Aorta (tissue), 5 donors: ENCODE data around the gene C11orf68. TPM values are rescaled to one million over a fixed set of nuclear protein-coding genes. Genes with fewer than 3 reads are reported as not detected.
A peak's percentile ranks its signal among the peaks of the same experiment; 100 is the strongest.

Source experiments
- ATAC-seq: fragments of 200-7000 bp; cut with Tn5 transposase; one replicate; pipeline ENCODE4 v1.9.1; 2022; ENCODE audit warnings: moderate library complexity; ENCODE audit not compliant: low FRiP score
- DNase-seq, 2 donors: peaks; one replicate each; pipeline ENCODE4 v3.0.0-alpha.2; 2020
- H3K27ac ChIP-seq, 2 donors: one replicate each; pipeline ENCODE4 v1.5.1; 2013; ENCODE audit warnings: low read length in 2 of 2, mild to moderate bottlenecking in 2 of 2, moderate library complexity in 2 of 2, control low read depth in 1 of 2, inconsistent platforms in 1 of 2, low read depth in 1 of 2
- H3K27me3 ChIP-seq, 2 donors: one replicate each; pipeline ENCODE4 v1.6.1; 2013; ENCODE audit warnings: control low read depth in 1 of 2, low read length in 1 of 2, mild to moderate bottlenecking in 1 of 2, moderate library complexity in 1 of 2; ENCODE audit not compliant: insufficient read depth in 2 of 2, control insufficient read depth in 1 of 2
- H3K36me3 ChIP-seq, 2 donors: one replicate each; pipeline ENCODE4 v1.6.1; 2013; ENCODE audit warnings: control low read depth in 1 of 2, low read length in 1 of 2, mild to moderate bottlenecking in 1 of 2; ENCODE audit not compliant: insufficient read depth in 2 of 2, control insufficient read depth in 1 of 2
- H3K4me1 ChIP-seq, 2 donors: one replicate each; pipeline ENCODE4 v1.6.1; 2013; ENCODE audit warnings: low read length in 2 of 2, control low read depth in 1 of 2, mild to moderate bottlenecking in 1 of 2, moderate library complexity in 1 of 2; ENCODE audit not compliant: insufficient read depth in 2 of 2, control insufficient read depth in 1 of 2
- H3K4me3 ChIP-seq, 2 donors: one replicate each; pipeline ENCODE4 v1.5.1; 2013; ENCODE audit warnings: low read length in 2 of 2, control low read depth in 1 of 2, mild to moderate bottlenecking in 1 of 2
- H3K9me3 ChIP-seq: one replicate; pipeline ENCODE4 v1.6.1; 2013; ENCODE audit warnings: mild to moderate bottlenecking, low read length; ENCODE audit not compliant: control insufficient read depth
- WGBS, 2 donors: extraction: QIAGEN DNeasy Blood & Tissue Kit; methylation state at CpG; one replicate each; pipeline ENCODE4 v1.1.7; 2013; 5-methylcytosine and 5-hydroxymethylcytosine counted together
- intact Hi-C, 2 donors: fragments of 100-400 bp; cut with DNase I; formaldehyde crosslinking; loops; one replicate each; pipeline versions ENCODE4 v1.14.2 to v1.15.0; 2022
- polyA plus RNA-seq, 2 donors: library from polyadenylated mRNA; stranded (reverse); fragments of 200-250 nt; gene quantifications; one replicate each; pipeline ENCODE4 v1.2.3, GENCODE V29; 2013
- total RNA-seq, 2 donors: library from RNA; stranded (reverse); fragmentation: NEBNext Ultra II Directional; extraction: Animal tissue kit (Norgen Biotek cat#: 25700); gene quantifications; one replicate each; pipeline ENCODE4 v1.2.1, GENCODE V29; 2021
- donor health status: healthy with polysubstance abuse.
- donor health status: Bipolar disorder and iron deficiency.
- donor health status: DM: no; HTN: no; CAD: no.
- donor health status: DM: no; HTN: no; CAD: no.
- donor health status: DM: yes; HTN: yes; CAD: no.

C11orf68 gene
- total and polyA plus RNA-seq, 4 donors, result 34.9 to 55.3 (median 46.5) TPM

- Histone ChIP-seq H3K27me3 (no peaks in the 10 kb centered on the region), H3K4me1 (peaks cover 0 to 3% of the 10 kb centered on the region in 2 donors), H3K4me3 (no peak overlapping the region), H3K36me3 (peaks cover 0 to 3% of the 10 kb centered on the region in 2 donors), H3K9me3 (no peaks in the 10 kb centered on the region), H3K27ac (no peak overlapping the region)
- no peak for ATAC-seq
- 86 to 91% methylated on average over 7 of the region's 7 CpGs for WGBS, 2 donors
- intact Hi-C loops, result loop anchor here (2.0 to 10.0 kb wide), 5 partner anchors 37 to 140 kb away; partner anchors contain the start of genes BANF1 (in 1 of the 2), CATSPER1 (in 1 of the 2), EIF1AD (in 1 of the 2) and SART1 (in 1 of the 2)
- peak in 1 of 2 donors; percentile 45 for DNase-seq
These were observed 33.6 kb downstream of the C11orf68 start for GRCh38 chr11:65885231-65885630.

- Histone ChIP-seq H3K4me1 (peaks cover 0 to 3% of the 10 kb centered on the region in 2 donors), H3K36me3 (peaks cover 0 to 3% of the 10 kb centered on the region in 2 donors), H3K4me3 (no peak overlapping the region), H3K9me3 (no peaks in the 10 kb centered on the region), H3K27me3 (no peaks in the 10 kb centered on the region), H3K27ac (no peak overlapping the region)
- peak; percentile 83 to 92 for DNase-seq
- 20 to 25% methylated on average over 9 of the region's 9 CpGs for WGBS, 2 donors
- peak; percentile 57 for ATAC-seq
- intact Hi-C loops, result loop anchor here (2.0 to 10.0 kb wide), 5 partner anchors 38 to 140 kb away; partner anchors contain the start of genes BANF1 (in 1 of the 2), CATSPER1 (in 1 of the 2), EIF1AD (in 1 of the 2) and SART1 (in 1 of the 2)
These were observed 34.2 kb downstream of the C11orf68 start for GRCh38 chr11:65884716-65885092.

GRCh38 chr11:65883786-65884715 is 34.8 kb downstream of the C11orf68 start:
- Histone ChIP-seq H3K36me3 (peaks cover 0 to 3% of the 10 kb centered on the region in 2 donors), H3K4me3 (no peak overlapping the region), H3K9me3 (no peaks in the 10 kb centered on the region), H3K4me1 (peaks cover 0 to 3% of the 10 kb centered on the region in 2 donors), H3K27me3 (no peaks in the 10 kb centered on the region), H3K27ac (no peak overlapping the region)
- WGBS, 2 donors, result 80% methylated on average over 28 of the region's 28 CpGs
- intact Hi-C loops, result loop anchor here (2.0 to 10.0 kb wide), 3 partner anchors 77 to 141 kb away; partner anchors contain the start of genes CATSPER1 (in 1 of the 2) and SART1 (in 1 of the 2)
- ATAC-seq (no peak), DNase-seq (peak in 1 of 2 donors; percentile 49)

GRCh38 chr11:65883058-65883761 is 35.7 kb downstream of the C11orf68 start:
- H3K27me3 ChIP-seq, result no peaks in the 10 kb centered on the region
- intact Hi-C loops, result loop anchor here in 1 of 2 donors (10.0 kb wide), 1 partner anchor 142 kb away; the partner anchor contains the start of gene CATSPER1
- DNase-seq, result peak; percentile 44
- H3K36me3 ChIP-seq, result peaks cover 0 to 3% of the 10 kb centered on the region in 2 donors
- ATAC-seq, result no peak
- peaks cover 0 to 3% of the 10 kb centered on the region in 2 donors for H3K4me1 ChIP-seq
- 87 to 93% methylated on average over 13 of the region's 13 CpGs for WGBS, 2 donors
- H3K27ac ChIP-seq, result no peak overlapping the region
- H3K4me3 ChIP-seq, result no peak overlapping the region
- no peaks in the 10 kb centered on the region for H3K9me3 ChIP-seq

DNA sequence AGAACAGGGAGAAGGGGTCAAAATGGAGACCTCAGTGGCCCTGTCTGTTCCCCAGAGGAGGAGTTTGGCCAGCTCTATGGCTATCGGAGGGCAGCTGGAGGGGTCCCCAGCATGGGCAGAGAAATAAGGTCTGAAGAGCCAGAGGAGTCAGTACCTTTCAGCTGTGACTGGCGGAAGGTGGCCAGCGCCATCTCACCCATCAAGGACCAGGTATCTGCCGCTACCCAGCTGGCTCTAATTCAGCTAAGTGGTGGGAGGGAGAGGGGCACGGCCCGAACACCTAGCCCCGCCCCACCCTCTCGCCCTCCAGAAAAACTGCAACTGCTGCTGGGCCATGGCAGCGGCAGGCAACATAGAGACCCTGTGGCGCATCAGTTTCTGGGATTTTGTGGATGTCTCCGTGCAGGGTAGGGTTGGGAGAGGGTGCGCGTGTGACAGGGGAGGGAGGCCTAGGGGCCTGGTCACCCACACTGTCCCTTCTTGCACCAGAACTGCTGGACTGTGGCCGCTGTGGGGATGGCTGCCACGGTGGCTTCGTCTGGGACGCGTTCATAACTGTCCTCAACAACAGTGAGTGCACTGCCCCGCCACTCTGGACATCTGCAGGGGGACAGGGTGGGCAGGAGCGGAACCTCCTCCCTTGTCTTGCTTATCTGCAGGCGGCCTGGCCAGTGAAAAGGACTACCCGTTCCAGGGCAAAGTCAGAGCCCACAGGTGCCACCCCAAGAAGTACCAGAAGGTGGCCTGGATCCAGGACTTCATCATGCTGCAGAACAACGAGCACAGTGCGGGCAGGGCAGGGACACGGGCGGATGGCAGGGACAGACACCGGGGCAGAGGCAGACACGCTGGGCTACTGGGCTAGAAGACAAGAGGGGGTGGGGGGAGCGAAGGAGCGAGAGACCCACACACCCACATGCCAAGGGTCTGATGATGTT is 36.5 kb downstream of the C11orf68 start:
- Histone ChIP-seq H3K36me3 (peaks cover 0 to 3% of the 10 kb centered on the region in 2 donors), H3K4me1 (peaks cover 0 to 1% of the 10 kb centered on the region in 2 donors), H3K9me3 (no peaks in the 10 kb centered on the region), H3K27ac (no peak overlapping the region), H3K4me3 (no peak overlapping the region), H3K27me3 (no peaks in the 10 kb centered on the region)
- 88 to 89% methylated on average over 30 of the region's 30 CpGs for WGBS, 2 donors
- DNase-seq (peak; percentile 49 to 73), ATAC-seq (no peak)
- intact Hi-C loops, result loop anchor here in 1 of 2 donors (10.0 kb wide), 1 partner anchor 142 kb away; the partner anchor contains the start of gene CATSPER1

DNA sequence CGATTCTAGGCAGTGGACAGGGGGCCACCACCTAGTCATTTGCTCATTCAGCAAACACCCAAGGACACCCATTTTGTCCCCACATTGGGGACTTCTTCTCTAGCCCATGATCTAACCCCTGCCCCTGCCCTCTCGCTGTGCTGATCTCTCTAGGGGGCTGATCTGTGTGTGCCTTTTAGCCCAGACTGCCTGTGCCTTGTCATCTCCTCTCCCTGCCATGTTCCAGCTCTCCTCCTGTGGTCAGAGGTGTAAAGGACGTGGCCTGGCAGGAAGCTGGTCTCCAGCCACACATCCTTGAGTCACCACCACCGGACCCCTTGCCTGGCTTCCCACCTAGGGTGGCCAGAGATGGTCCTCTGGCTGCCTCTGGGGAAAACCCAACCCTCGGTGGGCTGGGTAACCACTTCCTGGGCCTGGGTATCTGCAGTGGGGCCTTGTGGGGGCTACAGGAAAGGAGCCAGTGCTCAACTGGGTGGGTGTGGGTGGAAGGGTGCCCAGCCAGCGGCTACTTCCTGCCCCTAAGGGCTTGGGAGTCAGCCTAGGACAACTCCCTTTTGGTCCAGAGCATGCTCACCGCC is 37.9 kb downstream of the C11orf68 start:
- intact Hi-C loops, result loop anchor here in 1 of 2 donors (10.0 kb wide), 1 partner anchor 144 kb away; the partner anchor contains the start of gene CATSPER1
- Histone ChIP-seq H3K9me3 (no peaks in the 10 kb centered on the region), H3K4me1 (no peaks in the 10 kb centered on the region), H3K27ac (no peak overlapping the region), H3K36me3 (peaks cover 0 to 3% of the 10 kb centered on the region in 2 donors), H3K27me3 (no peaks in the 10 kb centered on the region), H3K4me3 (no peak overlapping the region)
- peak; percentile 30 to 56 for DNase-seq
- no peak for ATAC-seq
- 66 to 68% methylated on average over 7 of the region's 7 CpGs for WGBS, 2 donors

- intact Hi-C loops, result loop anchor here in 1 of 2 donors (10.0 kb wide), 1 partner anchor 145 kb away; the partner anchor contains the start of gene CATSPER1
- Histone ChIP-seq H3K27me3 (no peaks in the 10 kb centered on the region), H3K4me1 (no peaks in the 10 kb centered on the region), H3K4me3 (no peak overlapping the region), H3K27ac (no peak overlapping the region), H3K9me3 (no peaks in the 10 kb centered on the region), H3K36me3 (peaks cover 0 to 3% of the 10 kb centered on the region in 2 donors)
- ATAC-seq (no peak), DNase-seq (no peak)
- 73 to 76% methylated on average over 7 of the region's 7 CpGs for WGBS, 2 donors
These were observed 38.8 kb downstream of the C11orf68 start for GRCh38 chr11:65880027-65880426.
